ENCODE measurements around the gene CHCHD3.

The CHCHD3 gene

GRCh38 chr7:133119067-133119466 is 37.2 kb upstream of the CHCHD3 start:
- no peak overlapping the region for H3K4me3 ChIP-seq (ENCODE audit: low read depth in 1 of 2, low read length in 1 of 2)
- H3K27me3 ChIP-seq, result peaks cover 4% of the 10 kb centered on the region
- TF ChIP-seq, protein P1, sequence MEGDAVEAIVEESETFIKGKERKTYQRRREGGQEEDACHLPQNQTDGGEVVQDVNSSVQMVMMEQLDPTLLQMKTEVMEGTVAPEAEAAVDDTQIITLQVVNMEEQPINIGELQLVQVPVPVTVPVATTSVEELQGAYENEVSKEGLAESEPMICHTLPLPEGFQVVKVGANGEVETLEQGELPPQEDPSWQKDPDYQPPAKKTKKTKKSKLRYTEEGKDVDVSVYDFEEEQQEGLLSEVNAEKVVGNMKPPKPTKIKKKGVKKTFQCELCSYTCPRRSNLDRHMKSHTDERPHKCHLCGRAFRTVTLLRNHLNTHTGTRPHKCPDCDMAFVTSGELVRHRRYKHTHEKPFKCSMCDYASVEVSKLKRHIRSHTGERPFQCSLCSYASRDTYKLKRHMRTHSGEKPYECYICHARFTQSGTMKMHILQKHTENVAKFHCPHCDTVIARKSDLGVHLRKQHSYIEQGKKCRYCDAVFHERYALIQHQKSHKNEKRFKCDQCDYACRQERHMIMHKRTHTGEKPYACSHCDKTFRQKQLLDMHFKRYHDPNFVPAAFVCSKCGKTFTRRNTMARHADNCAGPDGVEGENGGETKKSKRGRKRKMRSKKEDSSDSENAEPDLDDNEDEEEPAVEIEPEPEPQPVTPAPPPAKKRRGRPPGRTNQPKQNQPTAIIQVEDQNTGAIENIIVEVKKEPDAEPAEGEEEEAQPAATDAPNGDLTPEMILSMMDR (IDR thresholded peaks at IDR 0.05), result no peak
- no peaks in the 10 kb centered on the region for H3K36me3 ChIP-seq
- H3K9me3 ChIP-seq, result no peaks in the 10 kb centered on the region
- H3K4me1 ChIP-seq (ENCODE audit: control insufficient read depth in 1 of 2, insufficient read depth in 1 of 2, low read depth in 1 of 2, low read length in 1 of 2), result no peaks in the 10 kb centered on the region
- no peak overlapping the region for H3K27ac ChIP-seq

GRCh38 chr7:133118261-133118660 is 36.4 kb upstream of the CHCHD3 start:
- H3K27me3 ChIP-seq, result peaks cover 7% of the 10 kb centered on the region
- no peaks in the 10 kb centered on the region for H3K36me3 ChIP-seq
- no peaks in the 10 kb centered on the region for H3K9me3 ChIP-seq
- no peak overlapping the region for H3K4me3 ChIP-seq (ENCODE audit: low read depth in 1 of 2, low read length in 1 of 2)
- H3K27ac ChIP-seq, result no peak overlapping the region
- TF ChIP-seq, protein P1 (IDR thresholded peaks at IDR 0.05), result no peak
- H3K4me1 ChIP-seq (ENCODE audit: control insufficient read depth in 1 of 2, insufficient read depth in 1 of 2, low read depth in 1 of 2, low read length in 1 of 2), result no peaks in the 10 kb centered on the region

- Histone ChIP-seq H3K27me3 (peaks cover 7% of the 10 kb centered on the region), H3K4me1 (ENCODE audit: control insufficient read depth in 1 of 2, insufficient read depth in 1 of 2, low read depth in 1 of 2, low read length in 1 of 2) (no peaks in the 10 kb centered on the region), H3K9me3 (no peaks in the 10 kb centered on the region), H3K36me3 (no peaks in the 10 kb centered on the region), H3K27ac (no peak overlapping the region), H3K4me3 (ENCODE audit: low read depth in 1 of 2, low read length in 1 of 2) (no peak overlapping the region)
- TF ChIP-seq, protein P1 (IDR thresholded peaks at IDR 0.05), result no peak
Observed at GRCh38 chr7:133117452-133117851, 35.6 kb upstream of the CHCHD3 start.

- TF ChIP-seq, protein P1 (IDR thresholded peaks at IDR 0.05), result no peak
- peaks cover 7% of the 10 kb centered on the region for H3K27me3 ChIP-seq
- H3K27ac ChIP-seq, result no peak overlapping the region
- no peaks in the 10 kb centered on the region for H3K4me1 ChIP-seq (ENCODE audit: control insufficient read depth in 1 of 2, insufficient read depth in 1 of 2, low read depth in 1 of 2, low read length in 1 of 2)
- no peaks in the 10 kb centered on the region for H3K36me3 ChIP-seq
- no peak overlapping the region for H3K4me3 ChIP-seq (ENCODE audit: low read depth in 1 of 2, low read length in 1 of 2)
- H3K9me3 ChIP-seq, result no peaks in the 10 kb centered on the region
Observed at GRCh38 chr7:133115596-133115995, 33.7 kb upstream of the CHCHD3 start.

DNA sequence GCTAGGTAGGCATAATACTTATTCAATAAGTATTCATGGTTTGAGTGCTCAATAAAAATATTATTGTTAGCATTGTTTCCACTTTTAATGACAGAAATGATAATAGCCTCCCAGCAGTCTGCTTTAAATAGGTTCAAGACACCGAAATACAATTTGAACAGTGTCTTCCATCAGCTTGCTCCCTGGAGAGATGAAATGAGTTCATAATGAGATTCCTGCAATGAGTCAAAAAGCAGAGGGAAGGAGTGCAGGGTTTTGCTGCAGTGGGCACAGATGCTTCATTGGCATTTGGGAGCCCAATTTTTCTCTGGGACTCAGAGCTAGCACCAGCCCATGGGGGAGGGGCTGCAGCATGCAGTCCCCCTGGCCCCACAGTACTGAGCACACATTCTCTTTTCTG is 32.6 kb upstream of the CHCHD3 start:
- Histone ChIP-seq H3K4me1 (ENCODE audit: control insufficient read depth in 1 of 2, insufficient read depth in 1 of 2, low read depth in 1 of 2, low read length in 1 of 2) (no peaks in the 10 kb centered on the region), H3K4me3 (ENCODE audit: low read depth in 1 of 2, low read length in 1 of 2) (no peak overlapping the region), H3K36me3 (no peaks in the 10 kb centered on the region), H3K27ac (no peak overlapping the region), H3K27me3 (peaks cover 7% of the 10 kb centered on the region), H3K9me3 (no peaks in the 10 kb centered on the region)
- TF ChIP-seq, protein P1 (IDR thresholded peaks at IDR 0.05), result no peak

- Histone ChIP-seq H3K27ac (no peak overlapping the region), H3K27me3 (peaks cover 7% of the 10 kb centered on the region), H3K4me1 (ENCODE audit: control insufficient read depth in 1 of 2, insufficient read depth in 1 of 2, low read depth in 1 of 2, low read length in 1 of 2) (no peaks in the 10 kb centered on the region), H3K36me3 (no peaks in the 10 kb centered on the region), H3K4me3 (ENCODE audit: low read depth in 1 of 2, low read length in 1 of 2) (no peak overlapping the region), H3K9me3 (no peaks in the 10 kb centered on the region)
- TF ChIP-seq, protein P1 (IDR thresholded peaks at IDR 0.05), result no peak
Observed at GRCh38 chr7:133112976-133113375, 31.1 kb upstream of the CHCHD3 start.
